ENCODE measurements around the gene ABAT. TPM values are rescaled to one million over a fixed set of nuclear protein-coding genes. Genes with fewer than 3 reads are reported as not detected.

The ABAT gene
- total RNA-seq, 2 donors from 2014 or later: 9.3 to 9.8 TPM

GRCh38 chr16:8665529-8665928 is 8.9 kb upstream of the ABAT start:
- Histone ChIP-seq H3K4me3 (no peak overlapping the region), H3K36me3 (peaks cover 11% of the 10 kb centered on the region), H3K27ac (no peak overlapping the region), H3K9me3 (no peaks in the 10 kb centered on the region), H3K27me3 (replicated peaks; ENCODE audit: insufficient read depth) (no peaks in the 10 kb centered on the region), H3K4me1 (ENCODE audit: control insufficient read depth in 1 of 2, low read depth in 2 of 2) (no peaks in the 10 kb centered on the region)
- TF ChIP-seq CTCF (IDR thresholded peaks at IDR 0.05): no peak
- no peak for DNase-seq (ENCODE audit: low spot score)
- no peak for ATAC-seq (ENCODE audit: insufficient number of reproducible peaks, low FRiP score, low read depth)

GRCh38 chr16:8667492-8667891 is 6.9 kb upstream of the ABAT start:
- TF ChIP-seq CTCF (IDR thresholded peaks at IDR 0.05): no peak
- ATAC-seq (ENCODE audit: insufficient number of reproducible peaks, low FRiP score, low read depth): no peak
- H3K9me3 ChIP-seq: no peaks in the 10 kb centered on the region
- H3K4me3 ChIP-seq: no peak overlapping the region
- no peaks in the 10 kb centered on the region for H3K4me1 ChIP-seq (ENCODE audit: control insufficient read depth in 1 of 2, low read depth in 2 of 2)
- DNase-seq (ENCODE audit: low spot score): no peak
- peaks cover 11% of the 10 kb centered on the region for H3K36me3 ChIP-seq
- H3K27me3 ChIP-seq (replicated peaks; ENCODE audit: insufficient read depth): no peaks in the 10 kb centered on the region
- no peak overlapping the region for H3K27ac ChIP-seq

- no peak for DNase-seq (ENCODE audit: low spot score)
- H3K27me3 ChIP-seq (replicated peaks; ENCODE audit: insufficient read depth): no peaks in the 10 kb centered on the region
- H3K36me3 ChIP-seq: peaks cover 11% of the 10 kb centered on the region
- ATAC-seq (ENCODE audit: insufficient number of reproducible peaks, low FRiP score, low read depth): no peak
- no peak for TF ChIP-seq CTCF (IDR thresholded peaks at IDR 0.05)
- H3K9me3 ChIP-seq: no peaks in the 10 kb centered on the region
- H3K4me1 ChIP-seq (ENCODE audit: control insufficient read depth in 1 of 2, low read depth in 2 of 2): no peaks in the 10 kb centered on the region
- no peak overlapping the region for H3K4me3 ChIP-seq
- H3K27ac ChIP-seq: no peak overlapping the region
Observed at GRCh38 chr16:8668113-8668512, 6.3 kb upstream of the ABAT start.

GRCh38 chr16:8669481-8669880 is 4.9 kb upstream of the ABAT start:
- TF ChIP-seq CTCF (IDR thresholded peaks at IDR 0.05): no peak
- H3K27ac ChIP-seq: no peak overlapping the region
- DNase-seq (ENCODE audit: low spot score) (no peak), ATAC-seq (ENCODE audit: insufficient number of reproducible peaks, low FRiP score, low read depth) (no peak)
- H3K27me3 ChIP-seq (replicated peaks; ENCODE audit: insufficient read depth): no peaks in the 10 kb centered on the region
- H3K36me3 ChIP-seq: peaks cover 5% of the 10 kb centered on the region
- no peak overlapping the region for H3K4me3 ChIP-seq
- H3K9me3 ChIP-seq: no peaks in the 10 kb centered on the region
- no peaks in the 10 kb centered on the region for H3K4me1 ChIP-seq (ENCODE audit: control insufficient read depth in 1 of 2, low read depth in 2 of 2)

- DNase-seq (ENCODE audit: low spot score) (no peak), ATAC-seq (ENCODE audit: insufficient number of reproducible peaks, low FRiP score, low read depth) (no peak)
- Histone ChIP-seq H3K36me3 (peaks cover 3% of the 10 kb centered on the region), H3K27me3 (replicated peaks; ENCODE audit: insufficient read depth) (no peaks in the 10 kb centered on the region), H3K4me3 (no peak overlapping the region), H3K9me3 (no peaks in the 10 kb centered on the region), H3K4me1 (ENCODE audit: control insufficient read depth in 1 of 2, low read depth in 2 of 2) (peaks cover 4 to 5% of the 10 kb centered on the region in 2 donors), H3K27ac (no peak overlapping the region)
- no peak for TF ChIP-seq CTCF (IDR thresholded peaks at IDR 0.05)
Observed at GRCh38 chr16:8670014-8670560, 4.3 kb upstream of the ABAT start.
